Measurements from ENCODE around the gene CMTM3. TPM values are rescaled to one million over a fixed set of nuclear protein-coding genes. Genes with fewer than 3 reads are reported as not detected.

CMTM3 gene
- total RNA-seq, 3 donors from 2014 or later: 3.1 to 15.9 (median 9.3) TPM

- no peak for ATAC-seq
- H3K4me1 ChIP-seq (ENCODE audit: low read depth): peaks cover 13% of the 10 kb centered on the region
- H3K4me3 ChIP-seq: no peak overlapping the region
- intact Hi-C loops (cut with DNase I, micrococcal nuclease): loop anchor here in 1 of 2 donors (10.0 kb wide), 1 partner anchor 197 kb away; no protein-coding TSS in a partner anchor
- no peak for DNase-seq
- no peaks in the 10 kb centered on the region for H3K36me3 ChIP-seq (ENCODE audit: low read depth)
- no peak for TF ChIP-seq CTCF (IDR thresholded peaks at IDR 0.05)
- H3K9me3 ChIP-seq: no peaks in the 10 kb centered on the region
These were observed 3.0 kb upstream of the CMTM3 start for GRCh38 chr16:66601471-66601870.

- Histone ChIP-seq H3K4me1 (ENCODE audit: low read depth) (peaks cover 17% of the 10 kb centered on the region), H3K4me3 (peak overlapping the region; percentile 34), H3K9me3 (no peaks in the 10 kb centered on the region), H3K36me3 (ENCODE audit: low read depth) (no peaks in the 10 kb centered on the region)
- no peak for TF ChIP-seq CTCF (IDR thresholded peaks at IDR 0.05)
- intact Hi-C loops (cut with DNase I, micrococcal nuclease): loop anchor here in 1 of 2 donors (10.0 kb wide), 1 partner anchor 199 kb away; no protein-coding TSS in a partner anchor
- DNase-seq (peak; percentile 50 to 88 (median 63)), ATAC-seq (peak; percentile 58)
These were observed 748 bp upstream of the CMTM3 start for GRCh38 chr16:66603537-66604375.

GRCh38 chr16:66605177-66605978 lies 874 bp downstream of the CMTM3 start:
- H3K36me3 ChIP-seq (ENCODE audit: low read depth): no peaks in the 10 kb centered on the region
- no peak for TF ChIP-seq CTCF (IDR thresholded peaks at IDR 0.05)
- DNase-seq (peak; percentile 46 to 67 (median 65)), ATAC-seq (peak; percentile 37)
- peaks cover 17% of the 10 kb centered on the region for H3K4me1 ChIP-seq (ENCODE audit: low read depth)
- no peaks in the 10 kb centered on the region for H3K9me3 ChIP-seq
- H3K4me3 ChIP-seq: peak overlapping the region; percentile 34
- intact Hi-C loops (cut with DNase I, micrococcal nuclease): loop anchor here in 1 of 2 donors (10.0 kb wide), 1 partner anchor 201 kb away; no protein-coding TSS in a partner anchor

- ATAC-seq: no peak
- Histone ChIP-seq H3K4me1 (ENCODE audit: low read depth) (peaks cover 17% of the 10 kb centered on the region), H3K9me3 (no peaks in the 10 kb centered on the region), H3K36me3 (ENCODE audit: low read depth) (no peaks in the 10 kb centered on the region), H3K4me3 (no peak overlapping the region)
- no peak for TF ChIP-seq CTCF (IDR thresholded peaks at IDR 0.05)
- DNase-seq: no peak
- intact Hi-C loops (cut with DNase I, micrococcal nuclease): loop anchor here in 1 of 2 donors (10.0 kb wide), 1 partner anchor 201 kb away; no protein-coding TSS in a partner anchor
These were observed 1.7 kb downstream of the CMTM3 start for GRCh38 chr16:66605979-66606751.
